HG02981 (cell line): ENCODE results near the gene SPOPL.
"Not testable (repeated sequence)": the region's sequence is repeated elsewhere in the genome, so short reads cannot be mapped to it uniquely, and the experiment has no call there.

Experiments
- ATAC-seq: cut with Tn5 transposase; IDR thresholded peaks from one replicate; pipeline ENCODE4 v1.9.1; 2021; ENCODE audit warnings: mild to moderate bottlenecking, moderate library complexity; ENCODE audit not compliant: unreplicated experiment

The SPOPL gene

GRCh38 chr2:138501425-138502254, at the start of gene SPOPL:
Gene SPOPL, plus strand, starts transcription at chr2:138501770. Its CDS starts 48,447 bp downstream, at chr2:138550217.
- ATAC-seq, result peak; percentile 72

- ATAC-seq, result no peak
These were observed 49.2 kb upstream of the SPOPL start for GRCh38 chr2:138452324-138452723.

GRCh38 chr2:138453815-138454214, 47.8 kb upstream of the SPOPL start:
- no peak for ATAC-seq

DNA sequence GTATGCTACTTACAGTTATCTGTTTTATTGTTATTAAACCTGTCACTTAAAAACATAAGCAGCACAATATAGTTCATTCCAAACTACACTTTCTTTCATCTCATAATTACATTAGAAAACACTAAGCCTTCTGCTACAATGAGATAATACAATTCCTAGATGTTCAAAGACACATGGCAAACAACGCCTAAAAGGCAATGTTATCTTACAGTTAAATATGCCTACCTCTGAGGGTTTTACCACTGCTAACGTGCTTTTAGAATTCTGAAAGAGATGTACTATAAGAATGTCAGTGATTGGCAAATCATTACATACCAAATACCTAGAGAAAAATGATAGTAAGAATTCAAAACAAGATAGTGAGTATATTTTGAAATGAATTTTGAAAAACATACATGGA, 46.8 kb upstream of the SPOPL start:
- ATAC-seq, result no peak

DNA sequence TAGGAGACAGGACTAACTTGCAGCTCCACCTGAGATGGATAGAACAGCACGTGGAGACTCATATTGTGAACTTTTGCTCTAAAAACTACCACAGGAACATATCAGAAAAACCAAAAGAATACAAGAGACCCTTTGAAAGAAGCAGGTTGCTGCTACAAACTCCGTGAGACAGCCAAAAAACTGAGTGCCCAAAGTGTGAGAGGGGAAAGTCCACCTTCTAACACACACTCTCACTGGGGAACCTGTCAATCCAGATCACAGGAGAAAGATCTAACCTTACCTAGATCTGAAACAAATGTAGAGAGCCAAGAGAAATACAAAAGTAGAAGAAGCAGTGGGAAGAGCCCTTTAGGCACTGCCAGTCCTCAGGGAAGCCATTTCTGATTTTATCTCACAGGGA, 46.3 kb upstream of the SPOPL start:
- no peak for ATAC-seq

GRCh38 chr2:138455691-138456090, 45.9 kb upstream of the SPOPL start:
- ATAC-seq, result no peak

DNA sequence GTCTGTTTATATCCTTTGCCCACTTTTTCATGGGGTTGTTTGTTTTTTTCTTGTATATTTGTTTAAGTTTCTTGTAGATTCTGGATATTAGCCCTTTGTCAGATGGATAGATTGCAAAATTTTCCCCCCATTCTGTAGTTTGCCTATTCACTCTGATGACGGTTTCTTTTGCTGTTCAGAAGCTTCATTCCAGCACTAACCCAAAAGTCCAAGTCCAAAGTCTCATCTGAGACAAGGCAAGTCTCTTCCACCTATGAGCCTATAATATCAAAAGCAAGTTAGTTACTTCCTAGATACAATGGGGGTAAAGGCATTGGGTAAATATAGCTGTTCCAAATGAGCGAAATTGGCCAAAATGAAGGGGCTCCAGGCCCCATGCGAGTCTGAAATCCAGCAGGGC, 38.9 kb upstream of the SPOPL start:
- ATAC-seq, result not testable (repeated sequence)

DNA sequence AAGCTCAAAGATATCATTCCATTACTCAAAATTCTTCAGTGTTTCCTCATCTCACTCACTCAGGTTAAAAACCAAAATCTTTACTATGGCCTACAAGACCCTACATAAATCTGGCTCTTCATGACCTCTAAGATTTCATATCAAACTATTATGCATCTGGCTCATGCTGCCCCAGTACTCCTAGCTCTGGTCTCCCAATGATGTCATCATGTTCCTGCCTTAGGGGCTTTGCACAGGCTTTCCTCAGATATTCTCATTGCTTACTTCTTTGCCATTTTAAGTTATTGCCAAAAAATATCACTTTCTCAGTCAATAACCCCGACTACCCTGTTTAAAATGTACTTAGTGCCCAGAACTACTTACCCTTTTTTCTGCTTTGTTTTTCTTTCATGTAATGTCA, 33.0 kb upstream of the SPOPL start:
- no peak for ATAC-seq

- ATAC-seq, result no peak
These were observed 32.2 kb upstream of the SPOPL start for GRCh38 chr2:138469411-138469810.

GRCh38 chr2:138470941-138471340, 30.6 kb upstream of the SPOPL start:
- ATAC-seq, result no peak

DNA sequence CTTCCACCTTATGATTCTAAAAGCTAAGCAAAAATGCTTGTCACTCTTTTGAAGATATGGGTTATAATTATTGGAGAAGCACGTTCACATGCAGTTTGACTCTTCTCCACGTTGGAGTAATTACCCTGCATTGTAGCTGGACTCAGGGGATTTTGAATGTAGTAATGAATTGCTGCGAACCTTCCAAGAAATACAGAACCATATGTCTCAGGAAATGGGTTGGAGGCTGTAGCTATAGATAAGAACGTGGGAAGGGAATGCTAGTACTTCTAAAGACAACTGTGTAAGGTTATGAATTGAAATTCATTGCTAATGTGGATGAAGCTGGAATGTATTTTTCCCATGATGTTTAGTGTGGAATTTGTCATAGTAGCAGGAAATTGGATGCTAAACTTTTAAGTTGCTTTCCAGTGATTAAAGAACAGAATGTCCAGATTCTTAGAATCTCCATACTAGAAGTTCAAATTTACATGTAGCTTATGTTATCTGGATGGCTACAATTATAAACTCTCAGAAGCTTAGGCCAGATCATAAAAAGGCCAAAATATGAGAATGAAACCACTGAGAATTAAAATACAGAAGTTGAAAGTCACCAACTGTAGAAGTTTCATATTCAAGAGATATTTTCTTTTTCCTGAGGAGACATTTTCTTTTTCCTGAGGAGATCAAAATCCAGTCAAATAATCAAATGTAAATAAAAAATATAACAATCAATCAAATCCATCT, 27.3 kb upstream of the SPOPL start:
- no peak for ATAC-seq

DNA sequence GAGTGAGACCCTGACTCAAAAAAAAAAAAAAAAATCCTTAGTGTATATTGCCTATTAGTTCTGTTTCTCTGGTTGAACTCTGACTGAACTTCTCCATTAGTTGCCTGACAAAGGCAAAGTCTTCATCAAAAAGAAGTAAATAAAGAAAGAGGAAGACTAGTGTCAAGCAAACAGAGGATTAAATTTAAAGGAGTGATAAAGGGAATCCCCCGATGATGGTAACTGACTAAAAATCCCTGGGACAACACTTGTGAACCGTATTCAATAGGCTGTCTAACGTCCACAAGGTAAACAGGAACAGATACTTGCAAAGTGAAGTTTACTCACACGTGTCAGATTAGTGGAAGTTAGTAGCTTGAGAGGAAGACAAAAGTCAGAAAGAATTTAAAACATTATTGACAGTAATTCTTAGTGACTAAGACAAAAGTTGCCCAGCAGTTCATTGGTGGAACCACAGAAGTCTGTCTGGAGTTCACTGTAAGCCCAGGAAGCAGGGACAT, 26.2 kb upstream of the SPOPL start:
- peak; percentile 84 for ATAC-seq

DNA sequence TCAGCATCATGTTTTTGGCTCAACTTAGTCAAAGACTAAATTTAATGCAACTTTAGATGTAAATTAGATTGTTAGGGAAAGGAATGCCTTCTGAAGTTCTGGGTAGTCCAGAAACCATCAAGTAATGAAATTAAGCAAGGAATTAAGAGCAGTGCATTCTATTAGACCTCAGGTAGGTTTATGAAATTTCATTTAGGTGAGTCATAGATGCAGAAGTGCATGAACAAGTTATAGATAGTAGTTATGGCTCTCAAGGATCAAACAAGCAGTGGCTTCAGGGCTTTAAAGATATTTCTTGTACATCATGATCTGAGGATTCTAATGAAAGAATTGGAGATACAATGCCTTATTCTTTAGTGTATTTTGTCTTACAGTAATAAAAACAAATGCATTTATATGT, 25.4 kb upstream of the SPOPL start:
- no peak for ATAC-seq

GRCh38 chr2:138476940-138477339, 24.6 kb upstream of the SPOPL start:
- ATAC-seq, result no peak

DNA sequence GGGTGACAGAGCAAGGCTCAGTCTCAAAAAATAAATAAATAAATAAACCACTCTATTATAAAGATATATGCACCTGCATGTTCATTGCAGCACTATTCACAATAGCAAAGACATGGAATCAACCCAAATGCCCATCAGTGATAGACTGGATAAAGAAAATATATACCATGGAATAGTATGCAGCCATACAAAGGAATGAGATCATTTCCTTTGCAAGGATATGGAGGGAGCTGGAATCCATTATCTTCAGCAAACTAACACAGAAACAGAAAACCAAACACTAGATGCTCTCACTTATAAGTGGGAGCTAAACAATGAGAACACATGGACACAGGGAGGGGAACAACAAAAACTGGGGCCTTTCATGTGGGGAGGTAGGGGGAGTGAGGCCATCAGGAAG, 18.8 kb upstream of the SPOPL start:
- ATAC-seq, result not testable (repeated sequence)

- ATAC-seq, result no peak
These were observed 16.6 kb upstream of the SPOPL start for GRCh38 chr2:138485019-138485418.

DNA sequence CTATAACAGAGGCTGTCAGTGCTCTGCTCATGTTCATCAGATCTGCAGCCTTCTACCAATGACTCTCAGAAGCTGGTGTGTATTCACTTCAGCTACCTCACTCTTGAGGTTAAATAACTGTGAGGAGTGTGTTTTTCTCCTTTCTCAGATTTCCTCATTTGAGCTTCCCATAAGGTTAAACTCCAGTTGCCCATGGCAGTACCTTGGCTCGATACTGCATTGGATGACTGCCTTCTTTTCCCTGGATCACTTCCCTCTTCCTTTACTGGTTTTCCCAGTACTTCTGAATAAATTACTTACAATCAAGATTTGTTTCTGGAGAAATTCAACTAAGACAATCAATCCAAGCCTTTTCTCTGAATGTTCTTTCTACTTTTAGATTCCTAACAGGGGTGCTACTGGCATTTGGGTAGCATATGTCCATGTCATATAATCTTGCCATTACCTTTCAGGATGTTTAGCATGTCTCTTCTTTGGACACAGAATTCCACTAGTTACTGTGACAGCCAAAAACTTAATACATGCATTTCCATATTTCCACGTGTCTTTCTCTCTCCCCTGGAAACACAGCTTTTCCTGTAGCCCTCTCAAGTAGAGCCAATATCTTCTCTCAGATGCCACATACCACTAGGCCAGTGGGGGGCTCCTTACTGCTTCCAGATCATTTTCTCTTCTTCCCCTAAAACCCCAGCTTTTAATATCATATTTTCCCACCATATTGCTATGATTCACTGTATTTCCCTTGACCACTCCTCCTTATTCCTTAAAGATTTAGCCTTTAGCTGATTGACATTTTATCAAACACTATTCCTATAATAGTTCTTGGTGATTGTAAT, 15.0 kb upstream of the SPOPL start:
- no peak for ATAC-seq

- ATAC-seq, result no peak
These were observed 10.7 kb upstream of the SPOPL start for GRCh38 chr2:138490673-138491494.

DNA sequence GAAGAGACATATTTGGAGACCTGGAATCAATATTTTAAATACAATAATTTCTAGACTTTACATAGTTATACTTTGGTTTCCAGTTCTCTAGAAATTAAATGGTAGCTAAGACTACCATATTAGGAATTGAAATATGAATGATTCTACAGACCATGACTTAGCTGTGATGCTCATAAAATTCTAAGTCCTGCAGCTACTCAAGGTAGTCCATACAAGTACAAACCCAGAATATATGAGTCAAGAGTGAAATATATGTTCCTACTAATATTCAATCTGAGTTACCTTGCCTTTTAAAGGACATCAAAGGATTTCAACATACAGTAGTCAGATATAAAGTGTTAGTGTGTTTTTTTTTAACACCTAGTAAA, 10.1 kb upstream of the SPOPL start:
- ATAC-seq, result no peak

GRCh38 chr2:138492160-138492559, 9.4 kb upstream of the SPOPL start:
- no peak for ATAC-seq
